ENCODE data around the gene ARIH2.

DNA sequence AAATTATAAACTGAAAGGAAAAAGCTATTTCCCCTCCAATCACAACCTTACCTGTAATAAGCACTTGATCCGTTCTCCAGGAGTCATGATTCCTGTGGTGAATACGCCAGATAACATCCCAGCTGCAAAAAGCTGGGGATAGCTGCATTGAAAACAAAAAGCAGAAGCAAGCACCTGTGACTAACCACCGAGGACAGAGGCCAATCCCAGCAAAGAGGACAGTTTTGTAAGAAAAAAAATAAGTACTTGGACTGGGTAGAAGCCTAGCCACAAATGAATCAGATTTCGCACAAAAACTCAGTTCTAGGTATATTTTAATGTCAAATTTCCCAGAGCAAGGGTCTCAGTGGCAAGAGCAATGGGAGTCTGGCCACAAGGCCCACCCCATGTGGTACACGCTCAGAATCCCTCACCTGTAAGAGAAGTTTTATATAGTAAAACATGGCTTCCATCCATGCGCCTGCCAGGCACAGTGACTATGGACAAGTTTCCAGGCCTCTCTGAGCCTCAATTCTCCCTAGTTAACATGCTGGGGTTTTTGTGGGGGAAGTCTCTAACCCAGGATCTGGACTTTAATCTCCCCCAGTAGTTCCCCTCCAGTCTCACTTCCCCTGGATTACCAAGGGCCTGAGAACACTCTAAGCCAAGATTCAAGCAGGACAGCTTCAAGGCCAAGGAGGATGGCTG is 39.2 kb upstream of the ARIH2 start:
- TF ChIP-seq, protein P1, sequence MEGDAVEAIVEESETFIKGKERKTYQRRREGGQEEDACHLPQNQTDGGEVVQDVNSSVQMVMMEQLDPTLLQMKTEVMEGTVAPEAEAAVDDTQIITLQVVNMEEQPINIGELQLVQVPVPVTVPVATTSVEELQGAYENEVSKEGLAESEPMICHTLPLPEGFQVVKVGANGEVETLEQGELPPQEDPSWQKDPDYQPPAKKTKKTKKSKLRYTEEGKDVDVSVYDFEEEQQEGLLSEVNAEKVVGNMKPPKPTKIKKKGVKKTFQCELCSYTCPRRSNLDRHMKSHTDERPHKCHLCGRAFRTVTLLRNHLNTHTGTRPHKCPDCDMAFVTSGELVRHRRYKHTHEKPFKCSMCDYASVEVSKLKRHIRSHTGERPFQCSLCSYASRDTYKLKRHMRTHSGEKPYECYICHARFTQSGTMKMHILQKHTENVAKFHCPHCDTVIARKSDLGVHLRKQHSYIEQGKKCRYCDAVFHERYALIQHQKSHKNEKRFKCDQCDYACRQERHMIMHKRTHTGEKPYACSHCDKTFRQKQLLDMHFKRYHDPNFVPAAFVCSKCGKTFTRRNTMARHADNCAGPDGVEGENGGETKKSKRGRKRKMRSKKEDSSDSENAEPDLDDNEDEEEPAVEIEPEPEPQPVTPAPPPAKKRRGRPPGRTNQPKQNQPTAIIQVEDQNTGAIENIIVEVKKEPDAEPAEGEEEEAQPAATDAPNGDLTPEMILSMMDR (IDR thresholded peaks at IDR 0.05 in 4 of 5, conservative IDR thresholded peaks at IDR 0.05 in 1 of 5), result no peak
- TF ChIP-seq POLR2A (IDR thresholded peaks at IDR 0.05), result no peak

All from gastrocnemius medialis (tissue), 4 donors.